H1 (cell line): ENCODE measurements around the gene VSTM4.

Source experiments
- POLR2A ChIP-seq, 2 experiments: IDR thresholded peaks; 1 replicate in 1 of 2; 2 replicates in 1 of 2; pipeline ENCODE4 v1.6.1; 2011; ENCODE audit warnings: low read depth in 2 of 2, low read length in 2 of 2, mild to moderate bottlenecking in 2 of 2; ENCODE audit errors: control extremely low read depth in 1 of 2
- TEAD4 ChIP-seq: IDR thresholded peaks from 2 replicates; pipeline ENCODE4 v1.6.1; 2012; ENCODE audit warnings: low read depth, low read length, inconsistent platforms, mixed read lengths

GRCh38 chr10:49140304-49141177 lies 25.2 kb upstream of the VSTM4 start:
- TF ChIP-seq TEAD4 (no peak), POLR2A (IDR thresholded peaks at IDR 0.05; ENCODE audit: control extremely low read depth in 1 of 2, low read depth in 2 of 2, low read length in 2 of 2) (no peak)
